Loucy (cell line): ENCODE results near the gene SEPTIN7.

Source experiments
- H2AFZ ChIP-seq: fragments of 200-600 bp; sonication (generic); 2 replicates; pipeline ENCODE4 v1.6.0; 2016; ENCODE audit warnings: antibody characterized with exemption, mild to moderate bottlenecking, low read length, moderate library complexity
- H3F3A ChIP-seq: fragments of 200-600 bp; 2 replicates; pipeline ENCODE4 v1.6.0; 2016; ENCODE audit warnings: antibody characterized with exemption, low read depth, mild to moderate bottlenecking
- H3K27me3 ChIP-seq: fragments of 200-600 bp; sonication (generic); 2 replicates; pipeline ENCODE4 v1.6.1; 2014; ENCODE audit warnings: low read length, mild to moderate bottlenecking; ENCODE audit not compliant: insufficient read depth, poor library complexity, severe bottlenecking
- H3K36me3 ChIP-seq: fragments of 200-600 bp; sonication (generic); 2 replicates; pipeline ENCODE4 v1.6.1; 2016; ENCODE audit warnings: low read length; ENCODE audit not compliant: insufficient read depth
- H3K4me1 ChIP-seq: fragments of 200-600 bp; sonication (generic); 2 replicates; pipeline ENCODE4 v1.5.1; 2014; ENCODE audit warnings: low read length, mild to moderate bottlenecking; ENCODE audit not compliant: insufficient read depth, poor library complexity, severe bottlenecking
- H3K4me2 ChIP-seq: fragments of 200-600 bp; sonication (generic); 2 replicates; pipeline ENCODE4 v1.6.0; 2014; ENCODE audit warnings: antibody characterized with exemption, low read length, low read depth, mild to moderate bottlenecking; ENCODE audit not compliant: poor library complexity, severe bottlenecking
- H3K4me3 ChIP-seq: fragments of 200-600 bp; sonication (generic); 2 replicates; pipeline ENCODE4 v1.5.1; 2014; ENCODE audit warnings: low read length, mild to moderate bottlenecking, mixed read lengths; ENCODE audit not compliant: poor library complexity, severe bottlenecking
- H3K79me2 ChIP-seq: fragments of 200-600 bp; sonication (generic); 2 replicates; pipeline ENCODE4 v1.6.1; 2014; ENCODE audit warnings: low read length; ENCODE audit not compliant: insufficient read depth
- H3K9ac ChIP-seq: fragments of 200-600 bp; sonication (generic); 2 replicates; pipeline ENCODE4 v1.6.0; 2014; ENCODE audit warnings: mild to moderate bottlenecking, low read depth, low read length, moderate library complexity; ENCODE audit not compliant: poor library complexity, severe bottlenecking
- H3K9me2 ChIP-seq: fragments of 200-600 bp; sonication (generic); replicated peaks from 2 replicates; pipeline ENCODE4 v1.6.1; 2016; ENCODE audit warnings: low read depth, low read length, mixed read lengths
- H3K9me3 ChIP-seq: fragments of 200-600 bp; sonication (generic); 2 replicates; pipeline ENCODE4 v1.6.1; 2014; ENCODE audit warnings: mild to moderate bottlenecking, antibody characterized with exemption, low read length, low read depth; ENCODE audit not compliant: insufficient read depth
- H4K20me1 ChIP-seq: fragments of 200-600 bp; sonication (generic); 2 replicates; pipeline ENCODE4 v1.6.0; 2014; ENCODE audit warnings: antibody characterized with exemption, low read length, mild to moderate bottlenecking; ENCODE audit not compliant: insufficient read depth, poor library complexity, severe bottlenecking
- CTCF ChIP-seq: fragments of 200-600 bp; sonication (generic); conservative IDR thresholded peaks from 2 replicates; pipeline ENCODE4 v1.5.1; 2014; ENCODE audit warnings: mild to moderate bottlenecking, antibody characterized with exemption, low read length
- EZH2phosphoT487 ChIP-seq: fragments of 200-600 bp; IDR thresholded peaks from 2 replicates; pipeline ENCODE4 v1.6.1; 2018; ENCODE audit warnings: antibody characterized with exemption, mild to moderate bottlenecking, moderate library complexity, borderline replicate concordance

The SEPTIN7 gene

GRCh38 chr7:35792472-35792871 lies 8.4 kb upstream of the SEPTIN7 start:
- no peaks in the 10 kb centered on the region for H3K4me1 ChIP-seq
- H3K79me2 ChIP-seq: no peaks in the 10 kb centered on the region
- no peaks in the 10 kb centered on the region for H3K27me3 ChIP-seq
- H3K36me3 ChIP-seq: no peaks in the 10 kb centered on the region
- no peaks in the 10 kb centered on the region for H3K9me2 ChIP-seq
- H4K20me1 ChIP-seq: no peaks in the 10 kb centered on the region
- no peak overlapping the region for H3K9ac ChIP-seq
- no peak overlapping the region for H3K4me2 ChIP-seq
- no peaks in the 10 kb centered on the region for H3F3A ChIP-seq
- no peaks in the 10 kb centered on the region for H3K9me3 ChIP-seq
- no peak overlapping the region for H2AFZ ChIP-seq
- H3K4me3 ChIP-seq: no peak overlapping the region
- TF ChIP-seq CTCF (no peak), EZH2phosphoT487 (no peak)

GRCh38 chr7:35792873-35793489 lies 7.9 kb upstream of the SEPTIN7 start:
- H3K79me2 ChIP-seq: no peaks in the 10 kb centered on the region
- TF ChIP-seq EZH2phosphoT487 (no peak), CTCF (no peak)

GRCh38 chr7:35797311-35797710 lies 3.5 kb upstream of the SEPTIN7 start:
- H3K36me3 ChIP-seq: no peaks in the 10 kb centered on the region
- H2AFZ ChIP-seq: no peak overlapping the region
- no peaks in the 10 kb centered on the region for H3F3A ChIP-seq

More at GRCh38 chr7:35792873-35793489, 7.9 kb upstream of the SEPTIN7 start:
- Histone ChIP-seq H3K4me1 (no peaks in the 10 kb centered on the region), H3F3A (no peaks in the 10 kb centered on the region), H3K4me3 (no peak overlapping the region), H3K36me3 (no peaks in the 10 kb centered on the region), H4K20me1 (no peaks in the 10 kb centered on the region), H3K9ac (no peak overlapping the region), H2AFZ (no peak overlapping the region), H3K4me2 (no peak overlapping the region), H3K9me2 (no peaks in the 10 kb centered on the region), H3K27me3 (no peaks in the 10 kb centered on the region), H3K9me3 (no peaks in the 10 kb centered on the region)

More at GRCh38 chr7:35797311-35797710, 3.5 kb upstream of the SEPTIN7 start:
- H3K4me1 ChIP-seq: peaks cover 15% of the 10 kb centered on the region
- no peaks in the 10 kb centered on the region for H3K27me3 ChIP-seq
- no peak overlapping the region for H3K9ac ChIP-seq
- no peak overlapping the region for H3K4me2 ChIP-seq
- H3K79me2 ChIP-seq: peaks cover 19% of the 10 kb centered on the region
- no peaks in the 10 kb centered on the region for H3K9me3 ChIP-seq
- peaks cover 7% of the 10 kb centered on the region for H4K20me1 ChIP-seq
- H3K4me3 ChIP-seq: no peak overlapping the region
- TF ChIP-seq CTCF (no peak), EZH2phosphoT487 (no peak)
- no peaks in the 10 kb centered on the region for H3K9me2 ChIP-seq
